ENCODE measurements around the gene SLC7A8.

The SLC7A8 gene

GRCh38 chr14:23078692-23079116, 104.8 kb downstream of the SLC7A8 start:
- Histone ChIP-seq H2AFZ (ENCODE audit: low read depth, low read length) (no peak overlapping the region), H3K27me3 (ENCODE audit: insufficient read depth, low read length, poor library complexity) (no peaks in the 10 kb centered on the region), H3K4me3 (ENCODE audit: low read depth in 1 of 2, low read length in 2 of 2) (no peak overlapping the region), H3K79me2 (ENCODE audit: insufficient read depth, low read length) (peaks cover 9% of the 10 kb centered on the region; the same call in 1 of the 2 replicates), H3K9ac (ENCODE audit: low read depth, low read length) (no peak overlapping the region), H3K36me3 (ENCODE audit: insufficient read depth, low read length) (peaks cover 92% of the 10 kb centered on the region), H3K27ac (ENCODE audit: low read length) (no peak overlapping the region), H3K4me1 (ENCODE audit: insufficient read depth, low read length) (no peaks in the 10 kb centered on the region), H3K4me2 (ENCODE audit: insufficient read depth, low read length) (no peak overlapping the region), H3K9me3 (ENCODE audit: insufficient read depth, low read length, severe bottlenecking) (no peaks in the 10 kb centered on the region), H4K20me1 (ENCODE audit: insufficient read depth, low read length) (peaks cover 7% of the 10 kb centered on the region; the same call in 1 of the 2 replicates)
- DNase-seq (no peak), ATAC-seq (ENCODE audit: insufficient read depth, low read depth) (no peak)
- TF ChIP-seq, protein P1, sequence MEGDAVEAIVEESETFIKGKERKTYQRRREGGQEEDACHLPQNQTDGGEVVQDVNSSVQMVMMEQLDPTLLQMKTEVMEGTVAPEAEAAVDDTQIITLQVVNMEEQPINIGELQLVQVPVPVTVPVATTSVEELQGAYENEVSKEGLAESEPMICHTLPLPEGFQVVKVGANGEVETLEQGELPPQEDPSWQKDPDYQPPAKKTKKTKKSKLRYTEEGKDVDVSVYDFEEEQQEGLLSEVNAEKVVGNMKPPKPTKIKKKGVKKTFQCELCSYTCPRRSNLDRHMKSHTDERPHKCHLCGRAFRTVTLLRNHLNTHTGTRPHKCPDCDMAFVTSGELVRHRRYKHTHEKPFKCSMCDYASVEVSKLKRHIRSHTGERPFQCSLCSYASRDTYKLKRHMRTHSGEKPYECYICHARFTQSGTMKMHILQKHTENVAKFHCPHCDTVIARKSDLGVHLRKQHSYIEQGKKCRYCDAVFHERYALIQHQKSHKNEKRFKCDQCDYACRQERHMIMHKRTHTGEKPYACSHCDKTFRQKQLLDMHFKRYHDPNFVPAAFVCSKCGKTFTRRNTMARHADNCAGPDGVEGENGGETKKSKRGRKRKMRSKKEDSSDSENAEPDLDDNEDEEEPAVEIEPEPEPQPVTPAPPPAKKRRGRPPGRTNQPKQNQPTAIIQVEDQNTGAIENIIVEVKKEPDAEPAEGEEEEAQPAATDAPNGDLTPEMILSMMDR (IDR thresholded peaks at IDR 0.05; ENCODE audit: borderline replicate concordance, extremely low read depth, low read length, poor library complexity, severe bottlenecking) = no peak
- no peak for TF ChIP-seq EZH2 (IDR thresholded peaks at IDR 0.05; ENCODE audit: borderline replicate concordance, low read depth, low read length, severe bottlenecking)

GRCh38 chr14:23077962-23078361, 105.5 kb downstream of the SLC7A8 start:
- Histone ChIP-seq H3K79me2 (ENCODE audit: insufficient read depth, low read length) (peaks cover 7% of the 10 kb centered on the region; the same call in 1 of the 2 replicates), H3K9ac (ENCODE audit: low read depth, low read length) (no peak overlapping the region), H3K4me2 (ENCODE audit: insufficient read depth, low read length) (no peak overlapping the region), H3K27ac (ENCODE audit: low read length) (no peak overlapping the region), H3K4me3 (ENCODE audit: low read depth in 1 of 2, low read length in 2 of 2) (no peak overlapping the region), H3K4me1 (ENCODE audit: insufficient read depth, low read length) (no peaks in the 10 kb centered on the region), H3K9me3 (ENCODE audit: insufficient read depth, low read length, severe bottlenecking) (no peaks in the 10 kb centered on the region), H2AFZ (ENCODE audit: low read depth, low read length) (no peak overlapping the region), H4K20me1 (ENCODE audit: insufficient read depth, low read length) (peaks cover 7% of the 10 kb centered on the region; the same call in 1 of the 2 replicates), H3K36me3 (ENCODE audit: insufficient read depth, low read length) (peaks cover 87% of the 10 kb centered on the region), H3K27me3 (ENCODE audit: insufficient read depth, low read length, poor library complexity) (no peaks in the 10 kb centered on the region)
- ATAC-seq (ENCODE audit: insufficient read depth, low read depth) = no peak
- DNase-seq = no peak
- TF ChIP-seq, protein P1 (IDR thresholded peaks at IDR 0.05; ENCODE audit: borderline replicate concordance, extremely low read depth, low read length, poor library complexity, severe bottlenecking) = no peak
- no peak for TF ChIP-seq EZH2 (IDR thresholded peaks at IDR 0.05; ENCODE audit: borderline replicate concordance, low read depth, low read length, severe bottlenecking)

- Histone ChIP-seq H3K4me1 (ENCODE audit: insufficient read depth, low read length) (peaks cover 10% of the 10 kb centered on the region), H3K9ac (ENCODE audit: low read depth, low read length) (no peak overlapping the region), H3K4me2 (ENCODE audit: insufficient read depth, low read length) (no peak overlapping the region), H3K36me3 (ENCODE audit: insufficient read depth, low read length) (peaks cover 86% of the 10 kb centered on the region), H3K9me3 (ENCODE audit: insufficient read depth, low read length, severe bottlenecking) (no peaks in the 10 kb centered on the region), H3K79me2 (ENCODE audit: insufficient read depth, low read length) (peaks cover 5% of the 10 kb centered on the region), H4K20me1 (ENCODE audit: insufficient read depth, low read length) (peaks cover 7% of the 10 kb centered on the region; the same call in 1 of the 2 replicates), H3K4me3 (ENCODE audit: low read depth in 1 of 2, low read length in 2 of 2) (no peak overlapping the region), H3K27ac (ENCODE audit: low read length) (no peak overlapping the region), H3K27me3 (ENCODE audit: insufficient read depth, low read length, poor library complexity) (no peaks in the 10 kb centered on the region), H2AFZ (ENCODE audit: low read depth, low read length) (no peak overlapping the region)
- TF ChIP-seq EZH2 (IDR thresholded peaks at IDR 0.05; ENCODE audit: borderline replicate concordance, low read depth, low read length, severe bottlenecking) = no peak
- TF ChIP-seq, protein P1 (IDR thresholded peaks at IDR 0.05; ENCODE audit: borderline replicate concordance, extremely low read depth, low read length, poor library complexity, severe bottlenecking) = peak; percentile 72
- DNase-seq (peak; percentile 37), ATAC-seq (ENCODE audit: insufficient read depth, low read depth) (peak; percentile 80)
Observed at GRCh38 chr14:23076785-23077408, 106.6 kb downstream of the SLC7A8 start.

Data from DND-41 (cell line).